Endothelial cell of umbilical vein (primary cell): ENCODE results near the gene LRRC28. TPM values are rescaled to one million over a fixed set of nuclear protein-coding genes. Genes with fewer than 3 reads are reported as not detected.

Experiments used
- BruUV-seq: library from RNA; stranded (reverse); fragments of 400-500 nt; replicated peaks from 2 replicates; lab custom pipeline; 2021; lab: Mats Ljungman, UMichigan
- CTCF ChIA-PET: fragments of 300-600, 350-600 bp; sonication (Branson Sonifier 250); formaldehyde crosslinking; loops from one replicate; lab custom pipeline; 2021; ENCODE audit warnings: antibody characterized with exemption, inconsistent platforms; lab: Charles Lee
- POLR2A ChIA-PET: fragments of 300-600, 350-600 bp; sonication (Branson Sonifier 250); formaldehyde crosslinking; loops from one replicate; lab custom pipeline; 2021; ENCODE audit warnings: antibody characterized with exemption, inconsistent platforms; lab: Charles Lee
- DNase-seq: peaks from one replicate; pipeline ENCODE4 v3.0.0-alpha.2; 2011; ENCODE audit warnings: low read depth, low spot score
- FAIRE-seq: peaks from 2 replicates; lab custom pipeline; 2011; peaks lifted over from hg19 to GRCh38; lab: Jason Lieb, UNC
- H2AFZ ChIP-seq: 2 replicates; pipeline ENCODE4 v1.6.0; 2012; ENCODE audit warnings: low read depth, low read length, control low read depth, inconsistent platforms
- H3K27ac ChIP-seq: 2 replicates; pipeline ENCODE4 v1.5.1; 2011; ENCODE audit warnings: low read depth, mild to moderate bottlenecking, control low read depth, low read length, moderate library complexity; ENCODE audit not compliant: insufficient read depth
- H3K27me3 ChIP-seq, 2 experiments: 2 replicates each; pipeline versions ENCODE4 v1.6.0 to v1.6.1; 2011; ENCODE audit warnings: low read length in 2 of 2, mixed read lengths in 1 of 2; ENCODE audit not compliant: control insufficient read depth in 2 of 2, insufficient read depth in 2 of 2
- H3K36me3 ChIP-seq, 2 experiments: 2 replicates in 1 of 2; 3 replicates in 1 of 2; pipeline ENCODE4 v1.5.1; 2011; ENCODE audit warnings: low read length in 2 of 2, mild to moderate bottlenecking in 1 of 2, moderate library complexity in 1 of 2; ENCODE audit not compliant: control insufficient read depth in 2 of 2, insufficient read depth in 2 of 2; ENCODE audit errors: extremely low read depth in 1 of 2
- H3K4me1 ChIP-seq: 3 replicates; pipeline ENCODE4 v1.5.1; 2011; ENCODE audit warnings: mild to moderate bottlenecking, low read length; ENCODE audit not compliant: control insufficient read depth, insufficient read depth; ENCODE audit errors: extremely low read depth
- H3K4me2 ChIP-seq: 2 replicates; pipeline ENCODE4 v1.6.1; 2011; ENCODE audit warnings: low read length, control low read depth, mixed read lengths; ENCODE audit not compliant: insufficient read depth
- H3K4me3 ChIP-seq, 3 experiments: fragments of 200-600 bp in 1 of 3; sonication (generic), shearing (Covaris generic) in 1 of 3; replicated peaks in 1 of 3; 2 replicates each; pipeline ENCODE4 v1.5.1; 2011 to 2016; ENCODE audit warnings: control low read depth in 3 of 3, low read length in 3 of 3, mild to moderate bottlenecking in 2 of 3, inconsistent platforms in 1 of 3, low read depth in 1 of 3, moderate library complexity in 1 of 3; ENCODE audit not compliant: insufficient read depth in 1 of 3
- H3K79me2 ChIP-seq: 2 replicates; pipeline ENCODE4 v1.6.0; 2012; ENCODE audit warnings: low read length, inconsistent platforms; ENCODE audit not compliant: control insufficient read depth, insufficient read depth
- H3K9ac ChIP-seq: replicated peaks from 2 replicates; pipeline ENCODE3; 2011; ENCODE audit warnings: low read length, control low read depth; ENCODE audit not compliant: insufficient read depth; ENCODE audit errors: extremely low read depth
- H3K9me1 ChIP-seq: replicated peaks from 3 replicates; pipeline ENCODE4 v1.6.0; 2011; ENCODE audit warnings: mild to moderate bottlenecking, low read length; ENCODE audit not compliant: control insufficient read depth, insufficient read depth; ENCODE audit errors: extremely low read depth
- H3K9me3 ChIP-seq: replicated peaks from 2 replicates; pipeline ENCODE4 v1.5.1; 2012; ENCODE audit warnings: low read length, inconsistent platforms; ENCODE audit not compliant: control insufficient read depth, insufficient read depth
- H4K20me1 ChIP-seq: replicated peaks from 2 replicates; pipeline ENCODE3; 2011; ENCODE audit warnings: mild to moderate bottlenecking, low read length; ENCODE audit not compliant: control insufficient read depth, insufficient read depth; ENCODE audit errors: extremely low read depth
- EZH2 ChIP-seq: IDR thresholded peaks from 2 replicates; pipeline ENCODE4 v1.6.1; 2012; ENCODE audit warnings: borderline replicate concordance, low read depth, mild to moderate bottlenecking, moderate library complexity, low read length, inconsistent platforms; ENCODE audit not compliant: severe bottlenecking
- FOS ChIP-seq: IDR thresholded peaks from 2 replicates; pipeline ENCODE4 v1.6.1; 2011; ENCODE audit warnings: mild to moderate bottlenecking, low read length, moderate library complexity, borderline replicate concordance; ENCODE audit not compliant: insufficient read depth
- GATA2 ChIP-seq: IDR thresholded peaks from 2 replicates; pipeline ENCODE4 v1.7.0; 2011; ENCODE audit warnings: low read depth, mild to moderate bottlenecking, moderate library complexity, mixed read lengths, low read length; ENCODE audit not compliant: insufficient read length, insufficient read depth
- MAX ChIP-seq: IDR thresholded peaks from 2 replicates; pipeline ENCODE4 v1.6.1; 2011; ENCODE audit not compliant: insufficient read depth, insufficient read length
- MYC ChIP-seq: IDR thresholded peaks from one replicate; pipeline ENCODE4 v1.6.1; 2011; ENCODE audit warnings: mild to moderate bottlenecking, low read depth, low read length
- POLR2A ChIP-seq: IDR thresholded peaks from 2 replicates; pipeline ENCODE4 v1.6.1; 2012; ENCODE audit warnings: low read depth, mild to moderate bottlenecking, control low read depth, low read length
- POLR2AphosphoS5 ChIP-seq: IDR thresholded peaks from 2 replicates; pipeline ENCODE4 v1.6.1; 2012; ENCODE audit warnings: low read depth, mild to moderate bottlenecking, control low read depth, low read length, moderate library complexity; ENCODE audit not compliant: insufficient read depth
- dilution Hi-C: fragments of 300-500 bp; cut with MboI; formaldehyde crosslinking; loops from one replicate; pipeline ENCODE4 v1.15.0; 2019; ENCODE audit warnings: low sequenced_read_pairs; ENCODE audit not compliant: extremely low pct_ligation_motif_present
- intact Hi-C: fragments of 100-400 bp; cut with micrococcal nuclease; formaldehyde crosslinking; loops from one replicate; pipeline ENCODE4 v1.10.0; 2022
- polyA plus RNA-seq, 4 experiments: library from polyadenylated mRNA; depleted of rRNA in 3 of 4; stranded (reverse) in 3 of 4; unstranded in 1 of 4; fragments of >200 nt; gene quantifications; 2 replicates each; pipeline versions ENCODE4 v1.2.1 to v1.2.3, GENCODE V29; 2011 to 2012; ENCODE audit warnings: missing spikeins in 1 of 4
- total RNA-seq: library from RNA; stranded (reverse); gene quantifications from 2 replicates; pipeline ENCODE4 v1.2.3, GENCODE V29; 2021
- TF ChIP-seq, protein P1 (sequence below), 2 donors: IDR thresholded peaks; 1 replicate in 1 of 2; 2 replicates in 1 of 2; pipeline ENCODE4 v1.5.1; 2011; ENCODE audit warnings: low read length in 2 of 2, mild to moderate bottlenecking in 2 of 2, moderate library complexity in 2 of 2, control low read depth in 1 of 2, inconsistent platforms in 1 of 2, low read depth in 1 of 2; ENCODE audit not compliant: insufficient read depth in 1 of 2; ENCODE audit errors: extremely low read depth in 1 of 2

LRRC28 gene
- total and polyA plus RNA-seq, 2 donors (not counting 3 experiments of a cell fraction or from before 2014, with no cell fraction given): 19.6 to 26.7 TPM

DNA sequence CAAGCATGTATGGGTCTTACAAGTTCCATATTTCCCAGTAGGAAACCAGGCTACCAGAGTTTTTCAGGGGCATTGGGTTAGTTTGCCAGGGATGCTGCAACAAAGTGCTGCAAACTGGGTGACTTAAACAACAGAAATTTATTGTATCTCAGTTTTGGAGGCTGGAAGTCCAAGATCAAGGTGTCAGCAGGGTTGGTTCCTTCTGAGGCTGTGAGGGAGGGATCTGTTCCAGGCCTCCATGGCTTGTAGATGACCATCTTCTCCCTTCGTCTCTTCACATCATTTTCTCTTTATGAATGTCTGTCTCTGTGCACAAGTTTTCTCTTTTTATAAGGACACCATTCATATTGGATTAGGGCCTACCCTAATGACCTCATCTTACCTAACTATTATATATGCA is 114.7 kb downstream of the LRRC28 start:
- no peaks in the 10 kb centered on the region for H3K27me3 ChIP-seq
- H3K4me2 ChIP-seq: no peak overlapping the region
- no peaks in the 10 kb centered on the region for H4K20me1 ChIP-seq
- H3K79me2 ChIP-seq: no peaks in the 10 kb centered on the region
- dilution Hi-C loops (no loop called here), intact Hi-C loops (no loop called here)
- DNase-seq (no peak), FAIRE-seq (no peak)
- no peaks in the 10 kb centered on the region for H3K36me3 ChIP-seq
- no peak overlapping the region for H2AFZ ChIP-seq
- no peaks in the 10 kb centered on the region for H3K9me3 ChIP-seq
- TF ChIP-seq POLR2A: no peak
- TF ChIP-seq FOS: no peak
- no peak for TF ChIP-seq EZH2
- H3K9me1 ChIP-seq: no peaks in the 10 kb centered on the region
- CTCF ChIA-PET: interaction anchor here (1.1 kb wide), 1 partner anchor 338 kb away, joined by 3 read pairs; no protein-coding TSS in a partner anchor
- no peaks in the 10 kb centered on the region for H3K4me1 ChIP-seq
- no peak overlapping the region for H3K4me3 ChIP-seq
- no peak overlapping the region for H3K9ac ChIP-seq
- POLR2A ChIA-PET: no interaction called here
- no peak overlapping the region for H3K27ac ChIP-seq
- BruUV-seq: no TSS peak

- Histone ChIP-seq H3K27me3 (no peaks in the 10 kb centered on the region), H3K4me2 (no peak overlapping the region), H4K20me1 (no peaks in the 10 kb centered on the region), H3K36me3 (no peaks in the 10 kb centered on the region), H3K9ac (no peak overlapping the region), H3K4me3 (no peak overlapping the region), H2AFZ (no peak overlapping the region), H3K27ac (no peak overlapping the region), H3K9me3 (no peaks in the 10 kb centered on the region), H3K4me1 (no peaks in the 10 kb centered on the region), H3K79me2 (no peaks in the 10 kb centered on the region), H3K9me1 (no peaks in the 10 kb centered on the region)
- dilution Hi-C loops: no loop called here
- ChIA-PET POLR2A (no interaction called here), CTCF (no interaction called here)
- FAIRE-seq (no peak), DNase-seq (no peak)
- TF ChIP-seq MAX (no peak), POLR2A (no peak), MYC (no peak), EZH2 (no peak), POLR2AphosphoS5 (no peak), GATA2 (no peak), FOS (no peak)
- TF ChIP-seq, protein P1, sequence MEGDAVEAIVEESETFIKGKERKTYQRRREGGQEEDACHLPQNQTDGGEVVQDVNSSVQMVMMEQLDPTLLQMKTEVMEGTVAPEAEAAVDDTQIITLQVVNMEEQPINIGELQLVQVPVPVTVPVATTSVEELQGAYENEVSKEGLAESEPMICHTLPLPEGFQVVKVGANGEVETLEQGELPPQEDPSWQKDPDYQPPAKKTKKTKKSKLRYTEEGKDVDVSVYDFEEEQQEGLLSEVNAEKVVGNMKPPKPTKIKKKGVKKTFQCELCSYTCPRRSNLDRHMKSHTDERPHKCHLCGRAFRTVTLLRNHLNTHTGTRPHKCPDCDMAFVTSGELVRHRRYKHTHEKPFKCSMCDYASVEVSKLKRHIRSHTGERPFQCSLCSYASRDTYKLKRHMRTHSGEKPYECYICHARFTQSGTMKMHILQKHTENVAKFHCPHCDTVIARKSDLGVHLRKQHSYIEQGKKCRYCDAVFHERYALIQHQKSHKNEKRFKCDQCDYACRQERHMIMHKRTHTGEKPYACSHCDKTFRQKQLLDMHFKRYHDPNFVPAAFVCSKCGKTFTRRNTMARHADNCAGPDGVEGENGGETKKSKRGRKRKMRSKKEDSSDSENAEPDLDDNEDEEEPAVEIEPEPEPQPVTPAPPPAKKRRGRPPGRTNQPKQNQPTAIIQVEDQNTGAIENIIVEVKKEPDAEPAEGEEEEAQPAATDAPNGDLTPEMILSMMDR (IDR thresholded peaks at IDR 0.05; ENCODE audit: extremely low read depth in 1 of 2, insufficient read depth in 1 of 2, low read depth in 1 of 2, low read length in 2 of 2): no peak
- intact Hi-C loops: no loop called here
- BruUV-seq: no TSS peak
These were observed 117.5 kb downstream of the LRRC28 start for GRCh38 chr15:99368743-99369142.
